Vagina (tissue), 2 donors: ENCODE measurements around the gene MAP3K20.

Source experiments
- CTCF ChIP-seq, 3 experiments: fragments of 450-650 bp in 2 of 3; fragments of 200-600 bp in 1 of 3; sonication (generic) in 1 of 3; IDR thresholded peaks; one replicate each; pipeline ENCODE4 v1.5.1; 2017 to 2019; ENCODE audit warnings: antibody characterized with exemption in 3 of 3, mild to moderate bottlenecking in 2 of 3, moderate library complexity in 2 of 3
- POLR2A ChIP-seq, 2 donors: fragments of 450-650 bp; IDR thresholded peaks; one replicate each; pipeline ENCODE4 v1.6.1; 2017; ENCODE audit warnings: antibody characterized with exemption in 2 of 2, mild to moderate bottlenecking in 2 of 2, moderate library complexity in 2 of 2
- POLR2AphosphoS5 ChIP-seq, 2 donors: sonication (generic); formaldehyde crosslinking; IDR thresholded peaks; one replicate each; pipeline ENCODE4 v1.9.0; 2017; ENCODE audit warnings: antibody characterized with exemption in 2 of 2, mild to moderate bottlenecking in 2 of 2, low read depth in 1 of 2; ENCODE audit not compliant: insufficient read depth in 1 of 2

- TF ChIP-seq CTCF (IDR thresholded peaks at IDR 0.05), result no peak
- no peak for TF ChIP-seq POLR2A (IDR thresholded peaks at IDR 0.05)
- TF ChIP-seq POLR2AphosphoS5 (IDR thresholded peaks at IDR 0.05; ENCODE audit: insufficient read depth in 1 of 2, low read depth in 1 of 2), result no peak
These were observed 23.6 kb downstream of the MAP3K20 start for GRCh38 chr2:173099271-173099670.
